Vagina (tissue), 2 donors: ENCODE results near the gene RDH12.

Experiments used
- POLR2AphosphoS5 ChIP-seq, 2 donors: sonication (generic); formaldehyde crosslinking; IDR thresholded peaks; one replicate each; pipeline ENCODE4 v1.9.0; 2017; ENCODE audit warnings: antibody characterized with exemption in 2 of 2, mild to moderate bottlenecking in 2 of 2, low read depth in 1 of 2; ENCODE audit not compliant: insufficient read depth in 1 of 2
- TF ChIP-seq, protein P1 (sequence below), 3 experiments: fragments of 450-650 bp in 2 of 3; fragments of 200-600 bp in 1 of 3; sonication (generic) in 1 of 3; IDR thresholded peaks; one replicate each; pipeline ENCODE4 v1.5.1; 2017 to 2019; ENCODE audit warnings: antibody characterized with exemption in 3 of 3, mild to moderate bottlenecking in 2 of 3, moderate library complexity in 2 of 3

DNA sequence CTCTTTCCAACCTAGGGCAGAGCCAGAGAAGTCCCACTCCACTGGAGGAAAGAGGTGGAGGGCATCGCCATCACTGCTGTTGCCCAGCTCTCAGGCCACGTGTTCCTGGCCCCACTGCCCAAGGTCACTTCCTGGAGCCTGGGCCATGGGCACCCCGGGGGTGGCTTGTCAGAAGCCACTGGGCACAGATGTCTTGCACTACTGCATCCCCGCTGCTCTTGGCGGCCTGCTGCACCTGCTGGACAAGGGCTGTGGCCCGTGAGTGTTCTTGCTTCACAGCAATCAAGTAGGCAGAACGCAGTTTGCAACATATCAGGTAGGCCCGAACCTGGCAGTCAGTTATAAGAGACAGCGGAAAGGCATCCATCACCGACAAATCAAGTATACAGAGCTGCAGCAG is 46.6 kb downstream of the RDH12 start:
- TF ChIP-seq, protein P1, sequence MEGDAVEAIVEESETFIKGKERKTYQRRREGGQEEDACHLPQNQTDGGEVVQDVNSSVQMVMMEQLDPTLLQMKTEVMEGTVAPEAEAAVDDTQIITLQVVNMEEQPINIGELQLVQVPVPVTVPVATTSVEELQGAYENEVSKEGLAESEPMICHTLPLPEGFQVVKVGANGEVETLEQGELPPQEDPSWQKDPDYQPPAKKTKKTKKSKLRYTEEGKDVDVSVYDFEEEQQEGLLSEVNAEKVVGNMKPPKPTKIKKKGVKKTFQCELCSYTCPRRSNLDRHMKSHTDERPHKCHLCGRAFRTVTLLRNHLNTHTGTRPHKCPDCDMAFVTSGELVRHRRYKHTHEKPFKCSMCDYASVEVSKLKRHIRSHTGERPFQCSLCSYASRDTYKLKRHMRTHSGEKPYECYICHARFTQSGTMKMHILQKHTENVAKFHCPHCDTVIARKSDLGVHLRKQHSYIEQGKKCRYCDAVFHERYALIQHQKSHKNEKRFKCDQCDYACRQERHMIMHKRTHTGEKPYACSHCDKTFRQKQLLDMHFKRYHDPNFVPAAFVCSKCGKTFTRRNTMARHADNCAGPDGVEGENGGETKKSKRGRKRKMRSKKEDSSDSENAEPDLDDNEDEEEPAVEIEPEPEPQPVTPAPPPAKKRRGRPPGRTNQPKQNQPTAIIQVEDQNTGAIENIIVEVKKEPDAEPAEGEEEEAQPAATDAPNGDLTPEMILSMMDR (IDR thresholded peaks at IDR 0.05) = no peak
- no peak for TF ChIP-seq POLR2AphosphoS5 (IDR thresholded peaks at IDR 0.05; ENCODE audit: insufficient read depth in 1 of 2, low read depth in 1 of 2)
